Urinary bladder (tissue), 4 donors: ENCODE data around the gene CIT. TPM values are rescaled to one million over a fixed set of nuclear protein-coding genes. Genes with fewer than 3 reads are reported as not detected.

Experiments used
- DNase-seq: peaks from one replicate; pipeline ENCODE4 v3.0.0-alpha.2; 2015; ENCODE audit errors: extremely low spot score
- H3K27ac ChIP-seq: one replicate; pipeline ENCODE4 v1.5.1; 2013; ENCODE audit warnings: low read depth, mild to moderate bottlenecking, moderate library complexity
- H3K36me3 ChIP-seq: one replicate; pipeline ENCODE4 v1.6.1; 2013; ENCODE audit warnings: mild to moderate bottlenecking, moderate library complexity; ENCODE audit not compliant: insufficient read depth
- H3K4me1 ChIP-seq: one replicate; pipeline ENCODE4 v1.6.1; 2013; ENCODE audit warnings: mild to moderate bottlenecking, moderate library complexity; ENCODE audit not compliant: insufficient read depth
- H3K4me3 ChIP-seq: one replicate; pipeline ENCODE4 v1.5.1; 2013; ENCODE audit warnings: low read depth, low read length
- WGBS: extraction: QIAGEN DNeasy Blood & Tissue Kit; methylation state at CpG from one replicate; pipeline ENCODE4 v1.1.7; 2013; 5-methylcytosine and 5-hydroxymethylcytosine counted together
- polyA plus RNA-seq: library from polyadenylated mRNA; stranded (reverse); fragments of 200-250 nt; gene quantifications from one replicate; pipeline ENCODE4 v1.2.3, GENCODE V29; 2013
- total RNA-seq: library from RNA; depleted of rRNA; stranded (reverse); fragments of >200 nt; gene quantifications from one replicate; pipeline ENCODE4 v1.2.3, GENCODE V29; 2014
- donor health status: healthy with polysubstance abuse.
- donor health status: healthy.

CIT gene
- total and polyA plus RNA-seq, 2 donors, result 1.7 to 23.3 TPM

GRCh38 chr12:119686776-119687175, 190.3 kb downstream of the CIT start:
- WGBS, result 85% methylated on average over 13 of the region's 13 CpGs

GRCh38 chr12:119686355-119686754, 190.8 kb downstream of the CIT start:
- no peak overlapping the region for H3K27ac ChIP-seq
- H3K36me3 ChIP-seq, result no peaks in the 10 kb centered on the region
- no peak for DNase-seq
- no peak overlapping the region for H3K4me3 ChIP-seq
- WGBS, result 72% methylated on average over 12 of the region's 12 CpGs
- H3K4me1 ChIP-seq, result peaks cover 3% of the 10 kb centered on the region

More at GRCh38 chr12:119686776-119687175, 190.3 kb downstream of the CIT start:
- H3K4me1 ChIP-seq, result peaks cover 3% of the 10 kb centered on the region
- no peak overlapping the region for H3K4me3 ChIP-seq
- no peak overlapping the region for H3K27ac ChIP-seq
- no peaks in the 10 kb centered on the region for H3K36me3 ChIP-seq
- DNase-seq, result no peak

- Histone ChIP-seq H3K27ac (no peak overlapping the region), H3K36me3 (no peaks in the 10 kb centered on the region), H3K4me1 (peaks cover 3% of the 10 kb centered on the region), H3K4me3 (no peak overlapping the region)
- no peak for DNase-seq
- WGBS, result 77% methylated on average over 4 of the region's 4 CpGs
Measured at GRCh38 chr12:119685375-119685774, 191.7 kb downstream of the CIT start.

- no peak overlapping the region for H3K27ac ChIP-seq
- no peak overlapping the region for H3K4me3 ChIP-seq
- no peak for DNase-seq
- 58% methylated on average over 10 of the region's 10 CpGs for WGBS
- peaks cover 3% of the 10 kb centered on the region for H3K4me1 ChIP-seq
- H3K36me3 ChIP-seq, result no peaks in the 10 kb centered on the region
Measured at GRCh38 chr12:119684711-119685369, 192.3 kb downstream of the CIT start.

GRCh38 chr12:119683816-119684215, 193.3 kb downstream of the CIT start:
- Histone ChIP-seq H3K4me3 (no peak overlapping the region), H3K36me3 (no peaks in the 10 kb centered on the region), H3K27ac (no peak overlapping the region), H3K4me1 (peaks cover 3% of the 10 kb centered on the region)
- WGBS, result 82% methylated on average over 3 of the region's 3 CpGs
- no peak for DNase-seq

GRCh38 chr12:119683413-119683812, 193.7 kb downstream of the CIT start:
- Histone ChIP-seq H3K36me3 (peaks cover 2% of the 10 kb centered on the region), H3K4me1 (peaks cover 3% of the 10 kb centered on the region), H3K27ac (no peak overlapping the region), H3K4me3 (no peak overlapping the region)
- 70% methylated on average over 6 of the region's 6 CpGs for WGBS
- DNase-seq, result no peak

- DNase-seq, result no peak
- Histone ChIP-seq H3K4me1 (peaks cover 3% of the 10 kb centered on the region), H3K4me3 (no peak overlapping the region), H3K27ac (no peak overlapping the region), H3K36me3 (peaks cover 2% of the 10 kb centered on the region)
- 74% methylated on average over 3 of the region's 3 CpGs for WGBS
Measured at GRCh38 chr12:119682639-119683252, 194.4 kb downstream of the CIT start.

- no peak overlapping the region for H3K27ac ChIP-seq
- DNase-seq, result no peak
- no peak overlapping the region for H3K4me3 ChIP-seq
- H3K4me1 ChIP-seq, result peaks cover 3% of the 10 kb centered on the region
- H3K36me3 ChIP-seq, result peaks cover 2% of the 10 kb centered on the region
- 78% methylated on average over 9 of the region's 9 CpGs for WGBS
Measured at GRCh38 chr12:119681728-119682638, 195.1 kb downstream of the CIT start.

- peaks cover 3% of the 10 kb centered on the region for H3K4me1 ChIP-seq
- no peak overlapping the region for H3K4me3 ChIP-seq
- DNase-seq, result no peak
- WGBS, result 80% methylated on average over 8 of the region's 8 CpGs
- H3K27ac ChIP-seq, result no peak overlapping the region
- H3K36me3 ChIP-seq, result peaks cover 6% of the 10 kb centered on the region
Measured at GRCh38 chr12:119681111-119681510, 196.0 kb downstream of the CIT start.

- Histone ChIP-seq H3K27ac (no peak overlapping the region), H3K4me1 (no peaks in the 10 kb centered on the region), H3K4me3 (no peak overlapping the region), H3K36me3 (peaks cover 6% of the 10 kb centered on the region)
- DNase-seq, result no peak
- WGBS, result 88% methylated on average over 10 of the region's 10 CpGs
Measured at GRCh38 chr12:119679490-119679889, 197.6 kb downstream of the CIT start.

GRCh38 chr12:119679081-119679480, 198.0 kb downstream of the CIT start:
- DNase-seq, result no peak
- no peak overlapping the region for H3K27ac ChIP-seq
- no peaks in the 10 kb centered on the region for H3K4me1 ChIP-seq
- H3K36me3 ChIP-seq, result peaks cover 6% of the 10 kb centered on the region
- 92% methylated on average over 5 of the region's 5 CpGs for whole genome bisulfite sequencing
- H3K4me3 ChIP-seq, result no peak overlapping the region

- Histone ChIP-seq H3K36me3 (peaks cover 6% of the 10 kb centered on the region), H3K4me1 (no peaks in the 10 kb centered on the region)
- WGBS, result 82% methylated on average over 7 of the region's 7 CpGs
Measured at GRCh38 chr12:119678459-119678858, 198.7 kb downstream of the CIT start.

GRCh38 chr12:119676573-119676972, 200.5 kb downstream of the CIT start:
- DNase-seq, result no peak
- Histone ChIP-seq H3K36me3 (peaks cover 6% of the 10 kb centered on the region), H3K27ac (no peak overlapping the region), H3K4me1 (no peaks in the 10 kb centered on the region), H3K4me3 (no peak overlapping the region)
- 92% methylated on average over 13 of the region's 13 CpGs for WGBS

More at GRCh38 chr12:119678459-119678858, 198.7 kb downstream of the CIT start:
- Histone ChIP-seq H3K4me3 (no peak overlapping the region), H3K27ac (no peak overlapping the region)
- DNase-seq, result no peak
